Panc1 (cell line): Measurements from ENCODE around the gene ALDH1B1. TPM values are rescaled to one million over a fixed set of nuclear protein-coding genes. Genes with fewer than 3 reads are reported as not detected.

ENCODE experiments used
- ATAC-seq: fragments of 200-7000 bp; cut with Tn5 transposase; 2 replicates; pipeline ENCODE4 v1.9.1; 2020; ENCODE audit warnings: mild to moderate bottlenecking, moderate library complexity
- BruUV-seq: library from RNA; stranded (reverse); fragments of 400-500 nt; replicated peaks from 2 replicates; lab custom pipeline; 2021; lab: Mats Ljungman, UMichigan
- CTCF ChIA-PET: fragments of 300-600 bp; sonication (Branson Sonifier 250); formaldehyde crosslinking; loops from one replicate; lab custom pipeline; 2022; ENCODE audit warnings: antibody characterized with exemption; lab: Charles Lee
- POLR2A ChIA-PET: fragments of 300-600 bp; sonication (Branson Sonifier 250); formaldehyde crosslinking; loops from one replicate; lab custom pipeline; 2022; ENCODE audit warnings: antibody characterized with exemption; lab: Charles Lee
- DNase-seq: peaks from one replicate; pipeline ENCODE4 v3.0.0-alpha.2; 2010; ENCODE audit warnings: low read depth, low spot score
- H3K27ac ChIP-seq: 2 replicates; pipeline ENCODE4 v1.5.1; 2011; ENCODE audit warnings: mild to moderate bottlenecking, low read length, inconsistent platforms
- H3K27me3 ChIP-seq: fragments of 200-500 bp; sonication (Bioruptor generic); 2 replicates; pipeline ENCODE4 v1.6.0; 2014; ENCODE audit warnings: low read length, inconsistent platforms; ENCODE audit not compliant: control insufficient read depth, insufficient read depth
- H3K36me3 ChIP-seq: fragments of 200-500 bp; sonication (Bioruptor generic); 2 replicates; pipeline ENCODE4 v1.5.1; 2014; ENCODE audit warnings: inconsistent platforms, mild to moderate bottlenecking, low read length, moderate library complexity; ENCODE audit not compliant: control insufficient read depth, insufficient read depth
- H3K4me1 ChIP-seq: 2 replicates; pipeline ENCODE4 v1.5.1; 2011; ENCODE audit warnings: inconsistent platforms, mild to moderate bottlenecking, low read length, moderate library complexity; ENCODE audit not compliant: control insufficient read depth, insufficient read depth
- H3K4me3 ChIP-seq, 2 experiments: 2 replicates each; pipeline ENCODE4 v1.5.1; 2011 to 2012; ENCODE audit warnings: low read depth in 2 of 2, low read length in 2 of 2, mild to moderate bottlenecking in 2 of 2, inconsistent platforms in 1 of 2, moderate library complexity in 1 of 2
- H3K9me3 ChIP-seq: fragments of 200-500 bp; sonication (Bioruptor generic); 2 replicates; pipeline ENCODE4 v1.5.1; 2014; ENCODE audit warnings: low read depth, mild to moderate bottlenecking, inconsistent platforms, low read length, moderate library complexity; ENCODE audit not compliant: control insufficient read depth, insufficient read depth
- POLR2AphosphoS5 ChIP-seq: IDR thresholded peaks from 2 replicates; pipeline ENCODE4 v1.6.1; 2012; ENCODE audit warnings: mild to moderate bottlenecking, low read depth, low read length, moderate library complexity
- SIN3A ChIP-seq: IDR thresholded peaks from 2 replicates; pipeline ENCODE4 v1.6.1; 2012; ENCODE audit warnings: low read depth, mild to moderate bottlenecking, low read length, moderate library complexity, borderline replicate concordance; ENCODE audit not compliant: insufficient read depth
- TCF7L2 ChIP-seq: IDR thresholded peaks from 2 replicates; pipeline ENCODE4 v1.6.1; 2011; ENCODE audit warnings: mild to moderate bottlenecking, low read depth, low read length, inconsistent platforms
- in situ Hi-C: cut with HindIII; loops from 2 replicates; pipeline ENCODE4 v1.10.0; 2016; ENCODE audit warnings: low sequenced_read_pairs, low pct_unique_long_range_greater_than_20kb
- intact Hi-C: fragments of 100-400 bp; cut with micrococcal nuclease; formaldehyde crosslinking; loops from one replicate; pipeline ENCODE4 v1.10.0; 2022; ENCODE audit not compliant: unreplicated experiment
- total RNA-seq: library from RNA; stranded (reverse); gene quantifications from one replicate; pipeline ENCODE4 v1.2.1, GENCODE V29; 2021; ENCODE audit not compliant: unreplicated experiment
- TF ChIP-seq, protein P1 (sequence below): fragments of 450-650 bp; IDR thresholded peaks from 2 replicates; pipeline ENCODE4 v1.5.1; 2017; ENCODE audit warnings: mild to moderate bottlenecking
- TF ChIP-seq, protein P2 (sequence below), 2 experiments: IDR thresholded peaks; 2 replicates each; pipeline ENCODE4 v1.6.1; 2011 to 2012; ENCODE audit warnings: low read depth in 2 of 2, control low read depth in 1 of 2, low read length in 1 of 2, mild to moderate bottlenecking in 1 of 2, moderate library complexity in 1 of 2; ENCODE audit not compliant: insufficient read depth in 1 of 2

The ALDH1B1 gene
- total RNA-seq, 1 experiment from 2014 or later: 34.2 TPM

DNA sequence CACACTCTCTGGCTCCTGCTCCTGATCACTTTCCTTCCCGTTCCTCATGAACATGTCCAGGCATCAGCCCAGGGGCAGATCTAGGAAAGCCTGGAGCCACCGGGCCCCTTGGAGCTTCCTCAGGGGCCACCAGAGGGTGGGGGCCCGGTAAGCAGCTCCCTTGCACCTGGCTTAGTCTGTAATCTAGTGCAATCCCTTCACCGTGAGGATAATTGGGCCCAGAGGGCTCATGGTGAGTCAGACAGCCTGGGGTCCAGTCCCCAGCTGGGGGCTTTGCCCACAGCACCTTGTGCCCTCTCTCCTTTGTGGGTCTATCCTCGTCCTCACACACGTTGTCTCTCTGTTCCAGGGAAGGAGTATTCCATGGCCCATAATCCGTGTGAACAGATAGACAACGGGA lies 10.4 kb upstream of the ALDH1B1 start:
- DNase-seq: no peak
- POLR2A ChIA-PET: no interaction called here
- Histone ChIP-seq H3K4me1 (no peaks in the 10 kb centered on the region; the same call in 1 of the 2 replicates), H3K27me3 (no peaks in the 10 kb centered on the region), H3K9me3 (peaks cover 4% of the 10 kb centered on the region; the same call in 1 of the 2 replicates), H3K27ac (peak overlapping the region; percentile 69), H3K4me3 (no peak overlapping the region), H3K36me3 (no peaks in the 10 kb centered on the region)
- in situ Hi-C loops: no loop called here
- no peak for ATAC-seq
- intact Hi-C loops: no loop called here
- TF ChIP-seq TCF7L2: no peak
- TF ChIP-seq POLR2AphosphoS5: no peak
- TF ChIP-seq, protein P1, sequence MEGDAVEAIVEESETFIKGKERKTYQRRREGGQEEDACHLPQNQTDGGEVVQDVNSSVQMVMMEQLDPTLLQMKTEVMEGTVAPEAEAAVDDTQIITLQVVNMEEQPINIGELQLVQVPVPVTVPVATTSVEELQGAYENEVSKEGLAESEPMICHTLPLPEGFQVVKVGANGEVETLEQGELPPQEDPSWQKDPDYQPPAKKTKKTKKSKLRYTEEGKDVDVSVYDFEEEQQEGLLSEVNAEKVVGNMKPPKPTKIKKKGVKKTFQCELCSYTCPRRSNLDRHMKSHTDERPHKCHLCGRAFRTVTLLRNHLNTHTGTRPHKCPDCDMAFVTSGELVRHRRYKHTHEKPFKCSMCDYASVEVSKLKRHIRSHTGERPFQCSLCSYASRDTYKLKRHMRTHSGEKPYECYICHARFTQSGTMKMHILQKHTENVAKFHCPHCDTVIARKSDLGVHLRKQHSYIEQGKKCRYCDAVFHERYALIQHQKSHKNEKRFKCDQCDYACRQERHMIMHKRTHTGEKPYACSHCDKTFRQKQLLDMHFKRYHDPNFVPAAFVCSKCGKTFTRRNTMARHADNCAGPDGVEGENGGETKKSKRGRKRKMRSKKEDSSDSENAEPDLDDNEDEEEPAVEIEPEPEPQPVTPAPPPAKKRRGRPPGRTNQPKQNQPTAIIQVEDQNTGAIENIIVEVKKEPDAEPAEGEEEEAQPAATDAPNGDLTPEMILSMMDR: no peak
- TF ChIP-seq, protein P2, sequence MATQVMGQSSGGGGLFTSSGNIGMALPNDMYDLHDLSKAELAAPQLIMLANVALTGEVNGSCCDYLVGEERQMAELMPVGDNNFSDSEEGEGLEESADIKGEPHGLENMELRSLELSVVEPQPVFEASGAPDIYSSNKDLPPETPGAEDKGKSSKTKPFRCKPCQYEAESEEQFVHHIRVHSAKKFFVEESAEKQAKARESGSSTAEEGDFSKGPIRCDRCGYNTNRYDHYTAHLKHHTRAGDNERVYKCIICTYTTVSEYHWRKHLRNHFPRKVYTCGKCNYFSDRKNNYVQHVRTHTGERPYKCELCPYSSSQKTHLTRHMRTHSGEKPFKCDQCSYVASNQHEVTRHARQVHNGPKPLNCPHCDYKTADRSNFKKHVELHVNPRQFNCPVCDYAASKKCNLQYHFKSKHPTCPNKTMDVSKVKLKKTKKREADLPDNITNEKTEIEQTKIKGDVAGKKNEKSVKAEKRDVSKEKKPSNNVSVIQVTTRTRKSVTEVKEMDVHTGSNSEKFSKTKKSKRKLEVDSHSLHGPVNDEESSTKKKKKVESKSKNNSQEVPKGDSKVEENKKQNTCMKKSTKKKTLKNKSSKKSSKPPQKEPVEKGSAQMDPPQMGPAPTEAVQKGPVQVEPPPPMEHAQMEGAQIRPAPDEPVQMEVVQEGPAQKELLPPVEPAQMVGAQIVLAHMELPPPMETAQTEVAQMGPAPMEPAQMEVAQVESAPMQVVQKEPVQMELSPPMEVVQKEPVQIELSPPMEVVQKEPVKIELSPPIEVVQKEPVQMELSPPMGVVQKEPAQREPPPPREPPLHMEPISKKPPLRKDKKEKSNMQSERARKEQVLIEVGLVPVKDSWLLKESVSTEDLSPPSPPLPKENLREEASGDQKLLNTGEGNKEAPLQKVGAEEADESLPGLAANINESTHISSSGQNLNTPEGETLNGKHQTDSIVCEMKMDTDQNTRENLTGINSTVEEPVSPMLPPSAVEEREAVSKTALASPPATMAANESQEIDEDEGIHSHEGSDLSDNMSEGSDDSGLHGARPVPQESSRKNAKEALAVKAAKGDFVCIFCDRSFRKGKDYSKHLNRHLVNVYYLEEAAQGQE (IDR thresholded peaks at IDR 0.05; ENCODE audit: insufficient read depth in 1 of 2, low read depth in 2 of 2, low read length in 1 of 2): no peak
- TF ChIP-seq SIN3A: no peak
- CTCF ChIA-PET: no interaction called here
- BruUV-seq: no TSS peak

DNA sequence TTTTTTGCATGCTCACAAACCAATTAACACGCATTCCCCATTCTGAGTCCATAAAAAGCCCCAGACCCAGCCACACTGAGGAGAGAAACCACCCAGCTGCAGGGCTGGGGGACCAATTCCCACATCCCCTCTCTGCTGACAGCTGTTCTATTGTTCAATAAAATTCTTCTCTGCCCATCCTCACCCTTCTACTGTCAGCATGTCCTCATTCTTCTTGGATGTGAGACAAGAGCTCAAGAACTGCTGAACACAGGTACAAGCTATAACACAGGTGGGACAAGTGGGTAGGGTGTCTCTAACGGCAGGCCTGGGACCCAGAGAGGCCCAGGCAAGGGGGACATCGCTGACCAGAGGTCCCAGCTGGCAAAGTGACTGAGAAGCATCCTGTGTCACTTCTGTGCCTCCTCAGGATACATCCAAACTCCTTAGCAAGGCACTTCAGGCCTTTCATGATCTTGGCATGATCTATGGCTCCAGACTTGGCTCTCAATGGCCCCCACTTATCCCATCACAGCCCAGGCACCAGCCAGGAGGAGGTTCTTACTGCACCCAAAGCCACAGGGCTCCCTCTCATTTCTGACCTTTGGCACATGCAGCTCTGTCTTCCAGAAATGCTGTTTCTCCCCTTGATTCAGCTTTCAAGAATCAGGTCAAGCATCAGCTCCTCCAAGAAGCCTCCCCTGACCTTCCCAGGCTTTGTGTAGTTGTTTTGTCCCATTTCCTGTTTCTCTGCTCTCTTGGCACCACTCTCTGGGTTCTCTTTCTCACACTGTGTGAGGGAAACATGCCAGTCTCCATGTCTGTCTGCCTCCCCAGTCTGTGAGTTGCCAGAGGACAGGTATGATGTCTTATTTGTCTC lies 7.3 kb upstream of the ALDH1B1 start:
- H3K4me3 ChIP-seq: no peak overlapping the region
- no TSS peak for BruUV-seq
- ATAC-seq (no peak), DNase-seq (no peak)
- CTCF ChIA-PET: no interaction called here
- no peak for TF ChIP-seq POLR2AphosphoS5
- TF ChIP-seq SIN3A: no peak
- no peak for TF ChIP-seq TCF7L2
- TF ChIP-seq, protein P1: no peak
- TF ChIP-seq, protein P2 (IDR thresholded peaks at IDR 0.05; ENCODE audit: insufficient read depth in 1 of 2, low read depth in 2 of 2, low read length in 1 of 2): no peak
- no peaks in the 10 kb centered on the region; the same call in 1 of the 2 replicates for H3K4me1 ChIP-seq
- no peaks in the 10 kb centered on the region for H3K36me3 ChIP-seq
- H3K9me3 ChIP-seq: peaks cover 4% of the 10 kb centered on the region; the same call in 1 of the 2 replicates
- in situ Hi-C loops (no loop called here), intact Hi-C loops (no loop called here)
- POLR2A ChIA-PET: no interaction called here
- H3K27ac ChIP-seq: no peak overlapping the region
- H3K27me3 ChIP-seq: no peaks in the 10 kb centered on the region
